ENCODE data around the gene CCNI. TPM values are rescaled to one million over a fixed set of nuclear protein-coding genes. Genes with fewer than 3 reads are reported as not detected.
"Not testable (repeated sequence)": the region's sequence is repeated elsewhere in the genome, so short reads cannot be mapped to it uniquely, and the experiment has no call there.

Gene CCNI
- total RNA-seq, 1 donor from 2014 or later = 238 TPM

DNA sequence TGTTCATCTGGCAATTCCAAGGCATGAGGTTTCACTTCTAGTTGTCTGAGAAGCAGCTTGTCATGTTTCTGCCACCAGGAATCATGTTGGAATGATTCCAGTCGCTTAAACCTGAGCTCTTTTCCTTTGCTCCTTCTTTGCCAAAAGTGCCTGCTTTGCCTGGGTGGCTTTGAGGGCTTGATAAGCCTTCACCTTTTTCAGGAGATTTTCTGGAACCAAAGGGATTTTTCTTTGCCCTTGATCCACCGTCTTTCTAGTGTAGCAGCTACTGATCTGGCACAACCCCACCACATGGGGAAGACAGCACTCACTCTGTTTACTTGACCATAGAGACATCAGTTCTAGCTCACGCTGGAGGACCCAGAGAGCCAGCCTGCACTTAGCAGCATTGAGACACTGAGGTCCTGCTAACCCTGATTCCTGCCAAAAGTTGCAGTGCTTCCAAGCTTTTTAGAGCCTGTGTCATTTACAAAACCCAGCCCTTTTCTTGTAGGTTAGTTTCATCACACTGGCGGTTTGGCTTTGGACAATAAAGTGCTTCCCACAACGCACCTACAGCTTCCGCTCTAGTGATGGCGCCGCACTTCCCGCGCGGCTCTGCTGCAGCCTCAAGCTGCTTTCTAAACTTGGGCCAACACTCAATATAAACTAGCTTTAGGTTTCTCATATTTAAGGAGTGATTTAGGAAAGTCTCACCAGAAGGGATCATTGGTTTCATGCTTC lies 7.3 kb upstream of the CCNI start:
- no peak for DNase-seq (ENCODE audit: low spot score)

DNA sequence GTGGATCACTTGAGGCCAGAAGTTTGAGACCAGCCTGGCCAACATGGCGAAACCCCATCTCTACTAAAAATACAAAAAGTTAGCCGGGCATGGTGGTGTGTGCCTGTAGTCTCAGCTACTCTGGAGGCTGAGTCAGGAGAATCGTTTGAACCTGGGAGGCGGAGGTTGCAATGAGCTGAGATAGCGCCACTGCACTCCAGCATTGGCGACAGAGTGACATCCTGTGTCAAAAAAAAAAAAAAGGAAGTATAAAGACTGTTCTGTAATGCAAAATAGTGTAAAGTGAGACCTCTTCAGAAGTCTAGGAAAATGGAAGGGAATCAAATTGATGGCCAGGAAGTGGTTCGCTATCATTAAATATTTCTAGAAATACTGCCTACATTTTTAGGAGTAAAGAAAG lies 5.0 kb upstream of the CCNI start:
- not testable (repeated sequence) for DNase-seq (ENCODE audit: low spot score)

DNA sequence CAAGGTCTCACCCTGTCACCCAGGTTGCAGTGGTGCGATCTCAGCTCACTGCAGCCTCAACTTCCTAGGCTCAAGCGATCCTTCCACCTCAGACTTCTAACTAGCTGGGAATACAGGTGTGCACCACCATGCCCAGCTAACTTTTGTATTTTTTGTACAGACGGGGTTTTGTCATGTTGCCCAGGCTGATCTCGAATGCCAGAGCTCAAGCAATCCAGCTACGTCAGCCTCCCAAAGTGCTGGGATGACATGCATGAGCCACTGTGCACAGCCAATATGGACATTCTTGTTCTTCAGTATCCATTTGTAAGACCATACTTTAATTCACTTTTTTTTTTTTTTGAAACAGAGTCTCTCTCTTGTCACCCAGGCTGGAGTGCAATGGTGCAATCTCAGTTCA lies 3.5 kb upstream of the CCNI start:
- no peak for DNase-seq (ENCODE audit: low spot score)

DNA sequence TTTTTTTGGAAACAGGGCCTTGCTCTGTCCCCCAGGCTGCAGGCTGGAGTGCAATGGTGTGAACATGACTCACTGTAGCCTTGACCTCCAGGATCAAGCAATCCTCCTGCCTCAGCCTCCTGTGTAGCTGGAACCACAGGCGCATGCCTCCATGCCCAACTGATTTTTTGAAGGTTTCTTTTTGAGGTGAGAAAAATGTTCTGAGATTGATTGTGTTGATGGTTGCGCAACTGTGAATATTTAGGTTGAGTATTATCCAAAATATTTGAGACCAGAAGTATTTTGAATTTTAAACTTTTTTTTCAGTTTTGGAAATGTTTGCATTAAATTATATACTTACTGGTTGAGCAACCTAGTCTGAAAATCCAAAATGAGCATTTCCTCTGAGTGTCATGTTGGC lies 2.6 kb upstream of the CCNI start:
- DNase-seq (ENCODE audit: low spot score) = no peak

DNA sequence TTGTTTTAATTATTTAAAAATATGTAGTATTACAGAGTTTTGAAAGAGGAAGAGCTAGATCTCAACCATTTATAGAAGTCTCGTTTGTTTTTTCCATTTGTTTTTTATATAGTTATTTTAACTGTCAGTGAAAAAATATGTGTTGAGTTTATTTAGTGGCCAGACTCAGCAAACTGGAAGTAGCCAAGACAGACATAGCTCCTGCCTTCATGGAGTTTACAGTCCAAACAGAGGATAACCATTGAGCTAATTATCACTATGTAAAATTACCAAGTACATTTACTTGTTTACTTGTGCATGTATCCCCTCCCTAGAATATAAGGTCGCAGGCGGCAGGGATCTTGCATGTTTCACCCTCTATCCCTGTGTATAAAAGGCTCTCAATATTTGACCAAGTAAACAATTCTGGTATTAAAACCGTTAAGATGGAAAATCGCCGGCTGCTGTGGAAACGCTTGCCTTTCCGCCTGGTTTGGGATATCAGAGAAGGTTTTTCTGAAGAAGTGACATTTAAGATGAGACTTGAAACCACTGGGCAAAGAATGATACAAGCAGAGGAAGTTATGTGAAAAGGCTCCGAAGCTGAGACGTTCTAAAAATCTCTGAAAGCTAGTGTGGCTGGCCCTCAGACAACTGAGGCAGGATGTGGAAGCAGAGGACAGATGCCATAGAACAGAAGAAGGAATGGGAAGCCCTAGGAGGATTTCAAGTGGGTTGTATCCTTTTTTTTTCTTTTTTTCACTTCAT lies 1.3 kb upstream of the CCNI start:
- no peak for DNase-seq (ENCODE audit: low spot score)

DNA sequence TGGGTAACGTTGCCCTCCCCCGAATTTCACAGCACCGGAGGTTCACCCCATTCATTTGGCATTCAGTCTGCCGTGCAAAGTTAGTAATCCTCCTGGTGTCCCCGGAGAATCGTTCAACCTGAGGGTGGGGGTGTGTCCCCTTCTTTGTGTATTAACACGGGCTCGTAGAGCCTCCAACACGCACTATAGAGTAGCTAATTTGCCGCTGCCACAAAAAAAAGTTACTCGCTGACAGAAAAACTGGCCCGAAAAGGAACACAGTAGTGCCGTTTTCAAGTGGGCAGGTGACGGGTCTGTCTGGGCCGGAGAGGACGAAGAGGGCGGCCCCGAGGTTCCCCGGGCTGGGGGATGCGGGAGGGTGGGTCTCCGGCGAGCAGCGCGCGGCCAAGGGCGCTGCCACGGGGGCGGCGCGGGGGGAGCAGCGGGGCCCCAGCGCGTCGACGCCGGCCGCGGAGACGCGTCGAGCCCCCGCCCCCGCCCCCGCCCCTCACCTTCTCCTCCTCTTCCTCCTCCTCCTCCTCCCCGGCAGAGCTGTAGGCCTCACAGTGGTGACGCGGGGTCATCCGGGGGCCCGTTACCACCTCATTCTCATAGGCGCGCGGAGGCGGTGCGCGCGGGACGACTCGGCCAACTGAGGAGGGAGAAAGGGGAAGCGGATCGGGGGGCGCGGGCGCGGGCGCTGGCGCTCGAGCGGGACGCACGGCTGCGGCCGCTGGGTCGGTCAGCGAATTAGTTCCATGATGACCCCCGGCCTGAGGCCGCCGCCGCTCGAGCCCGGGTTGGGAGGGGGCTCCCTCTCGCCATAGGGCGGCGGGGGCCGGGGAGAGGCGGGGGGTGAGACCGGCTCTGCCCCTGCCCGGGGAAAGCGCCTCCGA lies 571 bp downstream of the CCNI start:
- DNase-seq (ENCODE audit: low spot score) = peak; percentile 79

DNA sequence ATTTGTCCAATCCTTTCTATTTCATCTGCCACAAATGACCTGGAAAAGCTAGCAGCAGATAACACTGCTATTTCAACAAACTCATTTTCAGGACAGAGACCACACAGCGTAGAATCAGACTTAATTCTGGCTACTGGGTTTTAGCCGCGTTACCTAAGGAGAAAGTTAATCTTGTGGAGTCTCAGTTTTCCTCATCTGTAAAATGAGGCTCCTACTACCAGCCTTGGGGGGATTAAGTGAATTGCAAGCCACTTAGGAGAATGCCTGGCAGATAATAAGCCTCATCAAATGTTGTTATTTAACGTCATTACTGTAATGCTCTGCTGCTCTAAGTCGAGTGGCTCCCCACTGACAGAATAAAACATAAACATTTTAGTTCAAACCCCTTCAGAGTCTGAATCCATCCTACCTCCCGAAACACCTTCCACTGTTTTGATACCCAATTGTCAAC lies 1.4 kb downstream of the CCNI start:
- DNase-seq (ENCODE audit: low spot score) = no peak

DNA sequence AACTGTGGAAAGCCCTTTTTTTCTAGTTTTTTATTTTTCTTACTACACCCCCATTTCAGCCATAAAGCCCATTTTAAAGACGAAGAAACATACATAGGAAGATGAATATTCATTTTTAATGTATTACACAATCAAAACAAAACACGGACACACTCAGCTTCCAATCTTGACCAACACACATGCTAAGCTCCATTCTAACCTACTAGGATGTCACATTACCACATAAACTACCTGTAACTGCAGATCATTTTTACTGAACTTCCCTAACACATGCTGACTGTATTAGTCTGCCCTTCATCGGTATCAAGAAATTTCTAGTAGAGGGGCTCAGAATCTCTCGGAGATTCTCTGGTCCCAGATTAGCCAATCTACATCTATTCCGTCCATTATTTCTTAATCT lies 1.8 kb downstream of the CCNI start:
- no peak for DNase-seq (ENCODE audit: low spot score)

DNA sequence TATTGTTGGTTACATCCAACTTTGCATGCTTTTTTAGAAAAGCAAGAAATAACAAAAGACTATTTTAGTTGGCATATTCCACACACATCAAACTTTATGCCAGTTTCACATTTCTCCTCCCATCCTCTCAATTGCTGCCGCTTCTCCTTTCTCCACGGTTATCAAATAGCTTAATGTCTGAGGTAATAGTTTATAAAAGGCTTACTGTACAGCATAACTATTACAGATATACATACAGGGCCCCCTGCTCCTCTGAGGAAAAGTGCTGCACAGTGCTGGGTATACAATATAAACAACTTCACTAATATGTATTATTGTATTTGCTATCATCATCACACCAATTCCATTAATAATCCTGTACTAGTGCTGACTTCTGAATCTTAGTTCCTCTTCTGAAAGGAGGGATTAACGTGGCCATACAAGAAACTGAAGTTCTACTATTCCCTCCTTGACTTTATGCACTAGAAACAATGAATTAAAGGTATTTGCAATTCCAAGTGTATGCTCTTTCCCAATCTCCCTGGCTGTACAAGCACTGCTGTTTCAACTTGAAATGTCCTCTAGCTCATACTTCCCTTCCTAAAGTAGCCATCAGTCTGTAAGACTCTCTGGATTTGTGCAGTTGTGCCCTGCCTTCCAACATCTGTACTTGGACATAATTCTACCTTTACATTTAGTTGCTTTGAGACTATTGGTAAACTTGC lies 2.5 kb downstream of the CCNI start:
- no peak for DNase-seq (ENCODE audit: low spot score)

DNA sequence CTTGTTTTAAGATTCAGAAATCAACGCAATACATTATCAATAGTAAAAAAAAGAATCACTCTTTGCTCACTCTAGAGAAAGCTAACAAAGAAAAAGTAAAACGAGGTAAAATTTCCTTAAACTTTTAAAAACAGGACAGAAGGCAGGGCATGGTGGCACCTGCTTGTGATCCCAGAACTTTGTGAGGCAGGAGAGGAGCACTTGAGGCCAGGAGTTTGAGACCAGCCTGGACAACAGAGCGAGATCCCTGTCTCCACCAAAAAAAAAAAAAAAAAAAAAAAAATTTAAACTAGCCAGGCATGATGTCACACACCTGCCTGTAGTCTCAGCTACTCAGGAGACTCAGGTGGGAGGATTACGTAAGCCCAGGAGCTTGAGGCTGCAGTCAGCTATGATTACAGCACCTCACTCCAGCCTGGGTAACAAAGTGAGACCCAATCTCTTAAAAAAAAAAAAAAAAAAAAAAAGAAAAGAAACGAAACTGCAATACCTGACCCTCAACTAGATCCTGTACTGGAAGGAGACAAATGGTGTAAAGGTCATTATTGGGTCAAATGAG lies 3.5 kb downstream of the CCNI start:
- no peak for DNase-seq (ENCODE audit: low spot score)

DNA sequence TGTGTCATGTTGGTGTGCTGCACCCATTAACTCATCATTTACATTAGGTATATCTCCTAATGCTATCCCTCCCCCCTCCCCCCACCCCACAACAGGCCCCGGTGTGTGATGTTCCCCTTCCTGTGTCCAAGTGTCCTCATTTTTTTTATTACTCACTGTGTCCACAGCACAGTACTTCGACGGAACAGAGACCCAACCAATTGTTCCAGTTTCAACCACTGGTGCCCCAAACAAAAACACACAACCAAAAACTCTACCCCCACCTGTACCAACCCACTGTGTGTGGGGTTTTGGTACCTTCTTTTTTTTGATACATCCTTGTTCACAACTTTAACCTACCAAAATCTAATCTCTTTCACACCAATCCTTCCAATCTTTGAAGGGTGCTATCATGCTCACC lies 6.3 kb downstream of the CCNI start:
- not testable (repeated sequence) for DNase-seq (ENCODE audit: low spot score)

DNA sequence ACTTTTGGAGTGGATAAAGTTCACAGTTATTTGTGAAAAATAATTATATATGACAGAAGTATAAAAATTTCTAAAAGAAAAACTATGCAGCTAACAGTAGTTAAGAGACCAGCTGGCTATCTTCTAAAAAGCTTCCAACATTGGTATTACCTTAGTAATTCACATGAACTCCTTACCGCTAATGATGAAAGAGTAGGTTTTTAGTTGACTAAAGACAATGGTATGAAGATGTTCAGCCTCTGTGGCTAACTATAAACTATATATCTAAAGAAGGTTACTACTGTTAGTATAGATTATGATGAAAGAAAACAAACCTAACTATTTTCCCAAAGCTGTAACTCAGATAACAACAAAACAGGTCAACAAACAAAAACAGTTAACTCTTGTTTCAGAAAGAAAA lies 10.4 kb downstream of the CCNI start:
- DNase-seq (ENCODE audit: low spot score) = no peak

DNA sequence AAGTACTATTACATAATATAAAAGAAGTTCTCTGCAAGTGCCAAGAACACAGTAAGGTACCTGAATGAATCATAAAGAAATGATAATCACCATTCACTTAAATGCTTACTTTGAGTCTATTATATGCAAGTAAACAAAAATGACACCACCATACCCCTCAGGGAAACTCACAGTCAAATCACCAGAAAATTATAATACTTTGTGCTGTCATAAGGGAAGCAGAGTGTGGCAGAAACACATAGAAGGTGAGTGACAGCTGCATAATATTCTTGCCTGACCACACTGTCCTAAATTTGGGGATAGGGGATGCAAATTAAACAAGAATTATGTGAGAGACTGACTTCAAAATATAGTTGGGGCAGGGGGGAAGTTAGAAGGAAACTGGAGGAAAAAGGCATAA lies 12.9 kb downstream of the CCNI start:
- no peak for DNase-seq (ENCODE audit: low spot score)

DNA sequence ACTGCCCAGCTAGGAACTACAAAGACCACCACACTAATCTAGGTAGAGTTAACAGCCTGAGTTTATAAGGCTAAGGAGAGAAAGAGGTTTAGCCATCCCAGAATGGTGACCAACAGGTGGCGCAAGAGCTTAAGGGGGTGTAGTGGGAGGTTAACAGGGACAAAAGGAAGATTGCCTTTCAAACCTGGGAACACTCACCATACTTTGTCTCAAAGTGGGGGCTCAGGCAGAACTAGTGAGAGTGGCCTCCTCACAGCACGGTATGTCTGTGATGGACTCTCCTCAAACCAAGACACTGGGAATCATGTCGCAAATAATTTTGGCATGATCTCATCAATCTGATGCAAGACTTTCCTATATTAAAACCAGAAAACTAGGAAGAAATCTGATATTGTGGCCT lies 23.4 kb downstream of the CCNI start:
- DNase-seq (ENCODE audit: low spot score) = no peak

DNA sequence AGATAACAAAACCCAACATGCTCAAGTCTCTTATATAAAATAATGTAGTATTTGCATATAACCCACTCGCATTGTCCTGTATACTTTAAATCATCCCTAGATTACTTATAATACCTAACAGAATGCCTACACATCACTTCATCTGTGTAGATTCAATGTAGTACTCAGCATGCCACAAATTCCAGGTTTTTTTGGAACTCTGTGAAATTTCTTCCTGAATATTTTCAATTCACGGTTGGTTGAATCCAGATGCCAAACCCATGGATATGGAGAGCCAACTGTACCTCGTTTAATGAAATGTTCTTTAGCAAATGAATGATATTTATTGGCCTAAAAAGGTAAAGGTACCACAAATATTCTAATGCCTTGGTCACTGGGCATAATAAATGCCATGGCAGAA lies 24.8 kb downstream of the CCNI start:
- DNase-seq (ENCODE audit: low spot score) = no peak

DNA sequence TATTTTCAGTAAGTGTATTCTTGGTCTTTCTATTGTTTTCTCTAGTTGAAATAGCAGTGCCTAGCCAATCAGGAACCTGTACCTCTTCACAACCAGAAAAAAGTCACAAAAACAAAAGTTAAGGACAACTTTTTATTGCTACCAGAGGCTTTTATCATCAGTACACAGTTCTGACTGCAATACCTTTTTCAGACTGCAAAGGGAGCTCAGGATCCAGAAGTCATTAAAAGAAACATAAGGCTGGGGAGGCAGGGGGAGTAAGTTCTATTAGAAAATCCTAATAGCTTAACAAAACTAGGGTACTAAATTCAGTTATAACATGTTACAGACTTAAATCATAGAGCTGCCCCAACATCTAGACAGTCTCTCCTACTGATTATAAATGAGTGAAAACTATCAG lies 28.8 kb downstream of the CCNI start:
- no peak for DNase-seq (ENCODE audit: low spot score)

DNA sequence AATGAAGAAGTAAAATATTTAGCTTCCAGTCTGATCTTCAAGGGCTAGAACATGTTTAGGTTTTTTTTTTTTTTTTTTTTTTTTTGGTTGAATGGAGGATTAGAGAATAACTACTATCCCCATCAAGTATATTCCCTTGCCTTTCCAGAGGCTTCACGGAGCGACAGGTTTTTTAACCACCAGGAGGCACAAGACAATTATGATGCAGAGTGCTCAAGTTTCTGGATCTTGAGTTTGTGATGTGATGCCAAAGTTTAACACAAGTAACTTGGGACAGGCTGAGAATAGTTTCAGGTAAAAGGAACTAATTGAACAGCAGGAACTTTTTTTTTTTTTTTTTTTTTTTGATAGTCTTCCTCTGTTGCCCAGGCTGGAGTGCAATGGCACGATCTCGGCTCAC lies 30.3 kb downstream of the CCNI start:
- DNase-seq (ENCODE audit: low spot score) = no peak

DNA sequence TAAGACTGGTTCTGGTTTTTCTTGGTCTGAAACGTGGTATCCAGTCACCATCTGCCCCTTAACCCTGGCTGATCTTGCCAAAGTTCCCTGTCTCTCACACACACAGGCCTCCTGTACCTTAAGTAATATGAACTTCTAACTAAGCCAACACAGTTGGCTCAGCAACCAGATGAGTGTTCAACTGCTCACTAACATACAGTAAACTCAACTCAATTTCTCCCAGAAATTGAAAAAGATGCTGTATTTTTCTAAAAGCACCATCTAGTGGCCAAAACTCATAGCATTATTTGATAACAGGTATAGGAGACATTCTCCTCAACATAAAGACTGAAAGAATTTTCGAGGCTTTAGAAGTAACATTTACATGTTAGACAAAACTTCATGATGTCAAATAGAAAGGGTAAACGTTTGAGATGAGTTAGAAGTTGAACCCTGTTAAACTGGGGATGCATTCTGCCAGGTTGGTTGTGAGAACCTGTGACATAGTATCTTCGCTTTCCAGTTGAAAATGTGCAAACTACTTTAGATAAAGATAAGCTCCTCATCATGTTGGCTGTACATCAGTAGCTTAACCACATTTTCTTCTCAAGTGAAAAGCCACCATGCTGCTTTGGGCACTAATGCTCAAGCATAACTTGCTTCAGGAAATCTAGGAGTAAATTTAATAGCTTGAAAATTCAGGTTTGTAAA lies 31.2 kb downstream of the CCNI start:
- DNase-seq (ENCODE audit: low spot score) = no peak

DNA sequence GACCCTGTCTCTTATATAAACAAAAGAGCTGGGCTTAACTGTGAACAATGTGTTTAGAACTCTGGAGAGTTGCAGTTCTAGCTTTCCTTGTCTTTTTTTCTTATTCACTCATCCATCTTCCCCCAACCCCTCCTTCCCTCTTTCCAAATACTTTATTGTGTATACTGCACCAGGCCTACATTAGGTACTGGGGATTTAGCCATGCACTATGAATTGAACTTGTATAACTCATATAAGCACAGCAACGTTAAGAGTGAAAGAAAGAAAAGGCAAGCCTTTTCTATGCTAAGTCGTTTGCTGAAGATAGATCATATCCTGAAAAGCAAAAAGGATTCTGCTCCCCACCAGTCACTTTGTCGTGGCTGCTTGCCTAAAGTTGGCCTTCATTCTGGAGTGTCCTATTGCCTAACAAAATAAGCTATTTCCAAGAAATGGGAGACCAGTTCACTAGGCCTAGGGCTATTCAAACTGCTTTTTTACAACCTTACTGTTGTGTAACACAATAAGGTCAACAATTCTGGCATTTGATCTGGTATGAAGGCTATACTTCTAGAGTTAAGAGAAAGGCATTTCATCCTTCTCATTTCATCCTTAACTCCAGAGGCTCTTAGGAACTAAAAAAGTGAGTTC lies 32.2 kb downstream of the CCNI start:
- DNase-seq (ENCODE audit: low spot score) = no peak

All from ureter (tissue), 1 donor.